Stomach (tissue), 4 donors: Measurements from ENCODE around the gene NT5C2.

Experiments
- CTCF ChIP-seq, 7 experiments: fragments of 450-650 bp in 4 of 7; fragments of 200-600 bp in 3 of 7; sonication (generic) in 3 of 7; IDR thresholded peaks; one replicate each; pipeline ENCODE4 v1.5.1; 2016 to 2019; ENCODE audit warnings: antibody characterized with exemption in 7 of 7, control low read depth in 2 of 7, mild to moderate bottlenecking in 1 of 7
- EP300 ChIP-seq: sonication (generic); formaldehyde crosslinking; IDR thresholded peaks from one replicate; pipeline ENCODE4 v1.6.1; 2017; ENCODE audit warnings: antibody characterized with exemption
- POLR2A ChIP-seq, 4 donors: fragments of 450-650 bp; IDR thresholded peaks; one replicate each; pipeline ENCODE4 v1.6.1; 2016; ENCODE audit warnings: antibody characterized with exemption in 4 of 4, control low read depth in 2 of 4, mild to moderate bottlenecking in 1 of 4, moderate library complexity in 1 of 4
- POLR2AphosphoS5 ChIP-seq, 3 donors: sonication (generic); formaldehyde crosslinking; IDR thresholded peaks; one replicate each; pipeline ENCODE4 v1.6.1; 2016; ENCODE audit warnings: antibody characterized with exemption in 3 of 3

- no peak for TF ChIP-seq EP300
- TF ChIP-seq POLR2A (IDR thresholded peaks at IDR 0.05): no peak
- no peak for TF ChIP-seq CTCF (IDR thresholded peaks at IDR 0.05)
- TF ChIP-seq POLR2AphosphoS5 (IDR thresholded peaks at IDR 0.05): no peak
These were observed 49.0 kb downstream of the NT5C2 start for GRCh38 chr10:103144041-103144440.
